GM20000 (cell line): ENCODE measurements around the gene ARHGAP26.

Experiments
- DNase-seq: peaks from one replicate; pipeline ENCODE4 v3.0.0; 2012; ENCODE audit warnings: low spot score
- CTCF ChIP-seq: IDR thresholded peaks from 2 replicates; pipeline ENCODE4 v1.5.1; 2012; ENCODE audit warnings: mild to moderate bottlenecking, control low read depth; ENCODE audit errors: extremely low read depth, missing control alignments

The ARHGAP26 gene

GRCh38 chr5:142821034-142821732 lies 51.0 kb downstream of the ARHGAP26 start:
- DNase-seq: no peak
- TF ChIP-seq CTCF: no peak

GRCh38 chr5:142821733-142822487 lies 51.7 kb downstream of the ARHGAP26 start:
- no peak for DNase-seq
- TF ChIP-seq CTCF: no peak

- TF ChIP-seq CTCF: no peak
- DNase-seq: no peak
These were observed 52.9 kb downstream of the ARHGAP26 start for GRCh38 chr5:142823126-142823525.

DNA sequence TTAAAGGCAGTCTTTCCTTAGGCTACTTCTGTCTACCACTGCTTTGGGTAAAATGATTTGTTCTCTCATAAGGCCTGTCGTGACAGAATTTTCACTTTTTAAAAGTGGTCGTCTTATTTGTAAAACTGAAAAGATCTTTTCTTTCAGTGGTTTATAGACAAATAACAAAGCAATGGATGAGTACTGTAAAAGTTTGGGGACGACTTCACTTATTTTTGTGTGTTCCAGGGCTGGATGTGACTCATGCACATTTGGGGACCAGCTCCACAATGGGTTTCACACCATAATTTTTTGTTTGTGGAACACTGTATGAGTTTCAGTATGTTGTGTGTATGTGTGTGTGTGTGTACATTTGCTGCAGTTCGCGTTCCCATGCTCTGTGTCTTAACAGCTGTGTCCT lies 53.6 kb downstream of the ARHGAP26 start:
- DNase-seq: no peak
- no peak for TF ChIP-seq CTCF

GRCh38 chr5:142824391-142824790 lies 54.2 kb downstream of the ARHGAP26 start:
- no peak for TF ChIP-seq CTCF
- no peak for DNase-seq

- no peak for DNase-seq
- no peak for TF ChIP-seq CTCF
These were observed 55.4 kb downstream of the ARHGAP26 start for GRCh38 chr5:142825378-142826089.

DNA sequence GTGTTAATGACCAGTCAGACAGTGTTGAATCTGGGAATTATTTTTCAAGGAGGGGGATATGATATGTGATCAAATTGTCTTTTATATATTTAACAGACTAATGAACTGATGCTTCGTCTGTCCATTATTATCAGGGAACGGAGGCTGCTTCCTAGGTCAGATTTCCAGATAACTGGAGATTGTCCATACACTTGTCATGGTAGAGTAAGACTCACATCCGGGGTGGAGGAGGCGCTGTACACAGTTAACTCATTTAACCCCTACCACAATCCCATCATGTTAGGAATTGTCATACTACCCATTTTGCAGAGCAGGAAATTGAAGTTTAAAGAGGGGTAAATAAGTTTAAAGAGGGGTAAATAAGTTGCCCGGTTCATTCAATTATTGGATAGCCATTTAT lies 55.9 kb downstream of the ARHGAP26 start:
- TF ChIP-seq CTCF: no peak
- DNase-seq: no peak
